NCI-H748 treated with DMSO at 0.1 percent for 48 hours (cell line): ENCODE measurements around the gene WNT6.
"Not testable (repeated sequence)": the region's sequence is repeated elsewhere in the genome, so short reads cannot be mapped to it uniquely, and the experiment has no call there.

Source experiments
- DNase-seq: peaks from one replicate; lab custom pipeline; 2025; lab: John Stamatoyannopoulos, UW

The WNT6 gene

DNA sequence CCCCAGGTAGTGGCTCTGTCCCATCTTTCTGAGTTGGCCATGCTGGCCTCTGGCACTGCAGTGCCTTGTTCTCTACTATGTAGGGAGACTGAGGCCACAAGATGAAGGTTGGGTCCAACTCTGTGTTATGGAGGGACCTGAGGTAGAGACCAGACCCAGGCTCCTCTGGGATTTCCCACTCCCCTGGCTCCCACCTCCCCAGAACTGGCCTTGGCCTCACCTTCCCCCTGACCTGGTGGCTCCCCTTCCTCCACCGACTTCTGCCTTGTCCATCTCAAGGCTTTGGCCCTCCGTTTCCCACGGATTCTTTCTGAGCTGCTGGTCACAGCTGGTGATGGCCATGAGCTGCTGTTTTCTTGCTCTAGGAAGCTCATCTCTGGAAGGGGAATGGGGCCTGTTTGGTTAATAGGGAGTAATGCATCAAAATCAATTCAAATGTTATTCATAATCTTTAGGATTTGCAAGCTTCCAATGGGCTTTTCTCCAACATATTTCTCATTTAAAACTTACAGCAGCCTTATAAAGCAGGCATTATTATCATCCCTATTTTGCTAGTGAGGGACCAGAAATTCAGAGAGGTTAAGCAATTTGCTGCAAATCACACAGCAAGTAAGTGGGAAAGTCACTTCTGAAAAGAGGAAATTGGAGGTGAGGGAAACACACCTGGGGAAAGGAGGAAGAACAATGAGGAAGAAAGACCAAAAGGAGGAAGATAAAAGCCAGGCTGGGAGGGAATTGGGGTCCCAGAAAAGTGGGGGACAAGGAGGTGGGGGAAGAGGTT is 28.9 kb upstream of the WNT6 start:
- DNase-seq, result no peak

- DNase-seq, result no peak
Measured at GRCh38 chr2:218831378-218831990, 28.1 kb upstream of the WNT6 start, which contains the start of gene PRKAG3. Gene PRKAG3, minus strand, starts transcription at chr2:218831803.

GRCh38 chr2:218832081-218832480 is 27.5 kb upstream of the WNT6 start:
- DNase-seq, result no peak

DNA sequence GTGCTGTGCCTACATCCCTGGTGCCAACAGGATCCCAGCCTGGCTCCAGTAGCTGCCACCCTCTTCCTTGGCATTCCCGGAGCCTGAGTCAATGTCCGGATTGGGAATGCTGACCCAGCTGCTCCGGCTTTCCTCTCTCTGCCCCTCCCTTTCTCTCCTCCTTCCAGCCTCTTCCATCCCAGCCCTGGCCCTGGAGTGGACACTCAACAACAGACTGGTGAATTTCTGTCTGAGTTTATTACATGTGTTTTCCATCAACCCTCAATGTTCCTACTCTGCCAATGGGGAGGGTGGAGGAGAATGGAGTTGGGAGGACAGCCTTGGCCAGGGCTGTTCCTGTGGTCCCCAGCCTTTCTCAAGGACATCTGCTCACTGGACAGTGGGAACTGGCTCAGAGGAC is 27.1 kb upstream of the WNT6 start:
- no peak for DNase-seq

DNA sequence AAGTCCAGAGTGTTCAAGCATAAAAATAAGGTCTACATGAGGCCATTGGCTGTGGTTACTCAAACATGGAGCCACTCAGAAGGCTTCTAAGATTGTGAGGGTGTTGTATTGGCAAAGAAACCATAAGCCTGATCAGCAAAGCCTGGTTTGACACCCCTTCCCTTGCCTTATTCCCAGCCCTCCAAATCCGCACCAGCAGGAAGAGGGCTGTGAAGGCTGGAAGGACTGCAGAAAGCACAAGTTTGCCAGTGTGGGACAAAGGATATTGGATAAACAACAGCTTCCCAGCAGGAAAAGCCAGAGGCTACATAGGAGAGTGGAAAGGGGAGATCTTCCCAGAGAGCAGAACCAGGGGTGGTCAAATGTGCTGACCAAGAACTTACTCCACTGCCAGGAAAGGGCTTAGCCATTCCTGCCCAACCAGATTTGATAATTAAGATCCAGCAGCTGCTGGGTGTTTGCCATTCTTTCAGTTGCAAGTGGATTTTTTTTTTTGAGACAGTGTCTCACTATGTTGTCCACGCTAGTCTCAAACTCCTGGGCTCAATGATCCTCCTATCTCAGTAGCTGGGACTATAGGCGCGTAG is 26.5 kb upstream of the WNT6 start:
- DNase-seq, result no peak

GRCh38 chr2:218834685-218835084 is 24.9 kb upstream of the WNT6 start:
- no peak for DNase-seq

DNA sequence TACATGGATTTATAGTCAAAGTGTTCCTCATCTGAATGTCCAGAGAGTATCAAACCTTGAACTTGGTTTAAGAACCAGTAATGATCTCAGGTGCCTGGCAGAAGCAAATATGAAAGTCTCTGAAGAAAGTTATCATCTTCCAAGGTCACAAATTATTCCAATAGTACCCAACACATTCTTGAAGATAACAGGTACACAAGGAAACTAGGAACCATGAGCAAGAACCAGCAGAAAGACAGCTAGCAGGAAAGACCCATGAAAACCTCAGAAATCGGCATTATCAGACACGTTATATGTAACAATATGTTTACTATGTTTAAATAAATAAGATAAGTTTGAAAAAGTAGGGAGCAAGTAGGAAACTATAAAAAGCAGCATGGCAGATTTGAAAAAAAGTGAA is 22.1 kb upstream of the WNT6 start:
- DNase-seq, result no peak

- no peak for DNase-seq
Measured at GRCh38 chr2:218839430-218839829, 20.2 kb upstream of the WNT6 start.

DNA sequence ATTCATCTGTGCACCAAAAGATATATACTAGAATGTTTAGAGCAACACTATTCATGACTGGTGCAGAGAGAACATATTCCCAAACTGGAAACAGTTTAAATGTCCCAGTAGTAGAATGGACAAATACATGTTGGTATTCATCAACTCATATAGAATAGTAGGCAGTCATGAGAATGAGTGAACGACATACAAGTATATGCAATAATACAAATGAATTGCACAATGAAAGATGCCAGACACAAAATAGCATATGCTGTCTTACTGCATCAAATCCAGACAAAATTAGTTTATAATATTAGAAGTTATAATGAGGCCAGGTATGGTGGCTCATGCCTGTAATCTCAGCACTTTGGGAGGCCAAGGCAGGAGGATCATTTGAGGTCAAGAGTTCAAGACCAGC is 19.7 kb upstream of the WNT6 start:
- no peak for DNase-seq

DNA sequence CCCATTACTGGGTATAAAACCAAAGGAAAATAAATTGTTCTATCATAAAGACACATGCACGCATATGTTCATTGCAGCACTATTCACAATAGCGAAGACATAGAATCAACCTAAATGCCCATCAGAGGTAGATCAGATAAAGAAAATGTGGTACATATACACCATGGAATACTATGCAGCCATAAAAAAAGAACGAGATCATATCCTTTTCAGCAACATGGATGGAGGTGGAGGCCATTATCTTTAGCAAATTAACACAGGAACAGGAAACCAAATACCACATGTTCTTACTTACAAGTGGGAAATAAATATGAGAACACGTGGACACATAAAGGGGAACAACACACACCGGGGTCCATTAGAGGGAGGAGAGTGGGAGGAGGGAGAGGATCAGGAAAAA is 15.3 kb upstream of the WNT6 start:
- not testable (repeated sequence) for DNase-seq

DNA sequence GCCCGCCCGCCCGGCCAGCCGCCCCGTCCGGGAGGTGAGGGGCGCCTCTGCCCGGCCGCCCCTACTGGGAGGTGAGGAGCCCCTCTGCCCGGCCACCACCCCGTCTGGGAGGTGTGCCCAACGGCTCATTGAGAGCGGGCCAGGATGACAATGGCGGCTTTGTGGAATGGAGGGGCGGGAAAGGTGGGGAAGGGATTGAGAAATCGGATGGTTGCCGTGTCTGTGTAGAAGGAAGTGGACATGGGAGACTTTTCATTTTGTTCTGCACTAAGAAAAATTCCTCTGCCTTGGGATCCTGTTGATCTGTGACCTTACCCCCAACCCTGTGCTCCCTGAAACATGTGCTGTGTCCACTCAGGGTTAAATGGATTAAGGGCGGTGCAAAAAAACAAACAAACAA is 12.6 kb upstream of the WNT6 start:
- not testable (repeated sequence) for DNase-seq

DNA sequence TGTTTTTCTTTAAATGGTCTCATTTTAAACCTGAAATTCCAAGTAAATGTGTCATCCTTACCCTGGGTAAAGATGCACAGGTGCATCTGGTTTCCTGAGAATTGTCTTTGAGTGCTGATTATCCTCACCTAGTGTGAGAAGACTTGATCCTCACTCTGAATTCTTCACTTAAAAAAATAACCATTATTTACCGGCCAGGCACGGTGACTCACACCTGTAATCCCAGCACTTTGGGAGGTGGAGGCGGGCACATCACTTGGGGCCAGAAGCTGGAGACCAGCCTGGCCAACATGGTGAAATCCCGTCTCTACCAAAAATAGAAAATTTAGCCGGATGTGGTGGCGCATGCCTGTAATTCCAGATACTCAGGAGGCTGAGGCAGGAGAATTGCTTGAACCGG is 9.9 kb upstream of the WNT6 start:
- no peak for DNase-seq

DNA sequence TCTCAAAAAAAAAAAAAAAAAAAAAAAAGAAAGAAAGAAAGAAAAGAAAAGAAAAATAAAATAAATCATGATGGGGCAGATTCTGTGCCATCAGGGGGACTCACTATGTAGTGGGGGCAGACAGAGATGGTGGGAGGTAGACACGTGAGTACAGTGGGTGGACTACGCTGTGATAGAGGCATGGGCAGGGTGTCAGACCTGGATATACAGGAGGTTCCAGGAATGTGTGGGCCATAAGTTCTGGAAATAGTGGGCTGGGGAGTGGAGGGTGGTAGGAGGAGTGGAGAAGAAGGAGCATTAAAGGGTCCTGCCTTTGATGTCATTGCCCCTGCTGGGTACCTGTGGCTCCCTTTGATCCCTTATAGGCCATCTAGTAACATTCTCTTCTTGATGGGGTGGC is 8.8 kb upstream of the WNT6 start:
- no peak for DNase-seq

GRCh38 chr2:218851286-218851685 is 8.3 kb upstream of the WNT6 start:
- no peak for DNase-seq

- DNase-seq, result peak; percentile 52
Measured at GRCh38 chr2:218852911-218853667, 6.5 kb upstream of the WNT6 start.

DNA sequence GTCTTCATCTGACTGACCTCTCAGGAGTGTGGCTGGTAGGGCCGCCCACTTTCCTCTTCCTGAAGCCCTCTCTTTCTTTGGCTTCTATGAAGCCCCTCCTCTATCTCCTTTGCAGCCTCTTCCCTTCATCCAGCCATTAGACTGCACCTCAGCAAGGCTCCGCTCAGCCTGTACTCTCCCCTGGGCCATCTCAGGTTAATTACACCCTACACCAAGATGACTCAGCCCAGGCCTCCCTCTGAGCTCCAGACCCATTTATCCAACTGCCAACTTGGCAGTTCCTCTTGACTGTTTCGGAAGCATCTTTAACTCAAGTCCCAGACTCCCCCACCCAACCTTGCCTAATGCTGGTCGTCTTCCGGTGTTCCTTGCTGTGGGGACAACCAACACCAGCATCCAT is 5.8 kb upstream of the WNT6 start:
- DNase-seq, result no peak

GRCh38 chr2:218854860-218855259 is 4.7 kb upstream of the WNT6 start:
- DNase-seq, result no peak

DNA sequence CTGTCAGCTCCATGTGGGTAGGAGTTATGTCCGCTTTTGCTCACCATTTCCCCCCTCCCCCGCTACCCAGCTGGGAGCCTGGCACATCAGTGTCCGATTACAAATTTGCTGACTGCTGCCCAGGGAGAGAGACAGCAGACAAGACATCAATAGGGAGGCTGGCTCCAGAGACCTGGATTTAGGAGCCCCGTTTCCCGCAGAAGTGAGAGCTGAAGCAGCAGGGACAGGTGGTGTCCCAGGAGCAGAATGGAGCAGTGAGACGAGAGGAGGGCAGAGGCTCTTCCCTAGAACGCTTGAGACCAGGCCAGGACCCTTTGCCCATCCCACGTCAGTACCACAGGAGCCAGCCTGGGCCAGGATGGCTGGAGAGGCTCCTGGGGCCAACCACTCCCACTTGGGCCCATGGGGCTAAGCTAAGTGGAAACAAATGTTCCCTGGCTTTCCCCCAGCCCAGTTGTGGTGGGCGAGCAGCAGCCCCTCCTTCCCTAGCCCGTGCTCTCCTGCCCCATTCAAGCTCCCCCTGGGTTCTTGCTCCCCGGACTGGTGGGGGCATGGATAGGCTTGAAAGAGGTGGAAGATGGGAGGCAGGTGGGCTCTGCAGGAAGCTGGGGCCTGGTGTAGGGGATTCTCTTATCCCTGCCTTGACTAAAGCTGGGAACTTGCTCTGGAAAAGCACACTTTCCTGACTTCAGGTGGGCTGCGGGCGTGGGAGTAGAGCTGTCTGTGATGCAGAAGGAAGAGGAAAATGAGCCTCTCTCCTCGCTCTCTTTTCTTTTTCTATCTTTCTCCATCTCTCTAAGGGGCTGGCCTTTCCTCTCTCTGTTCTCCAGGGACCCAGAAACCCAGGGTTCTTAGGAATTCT is 4.1 kb upstream of the WNT6 start:
- DNase-seq, result no peak

GRCh38 chr2:218856167-218856895 is 3.3 kb upstream of the WNT6 start:
- DNase-seq, result no peak

DNA sequence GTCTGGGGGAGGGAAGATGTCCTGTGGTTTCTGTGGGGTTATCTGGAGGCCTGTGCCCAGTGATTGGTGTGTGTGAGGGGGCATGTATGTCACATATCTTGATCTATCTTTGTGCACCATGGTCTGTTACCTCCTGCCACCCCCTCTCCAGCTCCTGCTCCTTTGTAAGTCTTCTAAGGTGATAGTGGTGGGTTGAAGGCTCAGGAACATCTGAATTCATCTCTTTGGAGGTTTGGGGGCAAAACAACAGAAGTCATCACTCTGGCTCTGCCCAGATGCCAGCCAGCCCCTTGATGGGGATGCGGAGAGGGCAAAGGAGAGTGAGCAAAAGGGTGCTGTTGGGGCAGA is 2.7 kb upstream of the WNT6 start:
- DNase-seq, result no peak
